Tibial nerve (tissue), 4 donors: ENCODE data around the gene ARHGAP21.

Experiments
- EP300 ChIP-seq, 2 donors: sonication (generic); formaldehyde crosslinking; IDR thresholded peaks; one replicate each; pipeline ENCODE4 v1.6.1; 2017; ENCODE audit warnings: antibody characterized with exemption in 2 of 2, mild to moderate bottlenecking in 1 of 2
- POLR2A ChIP-seq, 2 donors: fragments of 450-650 bp; IDR thresholded peaks; one replicate each; pipeline ENCODE4 v1.6.1; 2017; ENCODE audit warnings: antibody characterized with exemption in 2 of 2, mild to moderate bottlenecking in 2 of 2, moderate library complexity in 2 of 2
- TF ChIP-seq, protein P1 (sequence below), 5 experiments: fragments of 200-600 bp in 3 of 5; fragments of 450-650 bp in 2 of 5; sonication (generic) in 3 of 5; IDR thresholded peaks; one replicate each; pipeline ENCODE4 v1.5.1; 2016 to 2019; ENCODE audit warnings: antibody characterized with exemption in 5 of 5, mild to moderate bottlenecking in 3 of 5, moderate library complexity in 2 of 5

DNA sequence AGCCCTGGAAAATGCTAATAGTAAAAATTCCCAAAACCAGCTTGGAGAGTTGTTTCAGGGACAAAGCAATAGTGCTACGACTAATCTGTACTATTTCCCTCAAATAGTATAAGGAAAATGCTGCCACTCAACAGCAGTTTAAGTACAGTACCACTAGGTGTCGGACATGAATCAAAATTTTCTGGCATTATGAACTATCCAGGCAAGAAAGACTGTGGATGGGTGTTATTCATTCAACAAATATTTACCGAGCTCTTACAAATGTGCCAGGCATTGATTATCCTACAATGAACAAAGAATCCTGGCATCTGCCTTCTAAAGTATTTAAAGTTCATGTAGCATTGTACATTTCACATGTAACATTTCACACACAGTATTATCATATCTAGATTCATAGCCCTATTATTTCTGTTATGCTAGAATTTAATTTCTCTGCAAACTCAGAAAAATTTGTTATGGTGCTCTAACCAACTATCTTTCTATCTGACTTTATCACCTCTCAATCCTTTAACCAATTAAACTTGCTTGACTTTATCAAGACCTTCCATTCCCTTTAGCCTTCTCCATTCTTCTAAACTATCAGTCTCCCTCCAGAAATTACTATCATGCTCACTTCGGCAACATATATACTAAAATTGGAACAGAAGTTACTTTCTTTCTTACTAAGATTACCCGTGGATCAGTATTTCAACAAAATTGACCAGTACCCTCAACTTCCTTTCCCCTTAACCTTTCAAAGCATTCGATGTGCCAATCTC lies 80.6 kb downstream of the ARHGAP21 start:
- TF ChIP-seq POLR2A (IDR thresholded peaks at IDR 0.05) (no peak), EP300 (IDR thresholded peaks at IDR 0.05) (no peak)
- TF ChIP-seq, protein P1, sequence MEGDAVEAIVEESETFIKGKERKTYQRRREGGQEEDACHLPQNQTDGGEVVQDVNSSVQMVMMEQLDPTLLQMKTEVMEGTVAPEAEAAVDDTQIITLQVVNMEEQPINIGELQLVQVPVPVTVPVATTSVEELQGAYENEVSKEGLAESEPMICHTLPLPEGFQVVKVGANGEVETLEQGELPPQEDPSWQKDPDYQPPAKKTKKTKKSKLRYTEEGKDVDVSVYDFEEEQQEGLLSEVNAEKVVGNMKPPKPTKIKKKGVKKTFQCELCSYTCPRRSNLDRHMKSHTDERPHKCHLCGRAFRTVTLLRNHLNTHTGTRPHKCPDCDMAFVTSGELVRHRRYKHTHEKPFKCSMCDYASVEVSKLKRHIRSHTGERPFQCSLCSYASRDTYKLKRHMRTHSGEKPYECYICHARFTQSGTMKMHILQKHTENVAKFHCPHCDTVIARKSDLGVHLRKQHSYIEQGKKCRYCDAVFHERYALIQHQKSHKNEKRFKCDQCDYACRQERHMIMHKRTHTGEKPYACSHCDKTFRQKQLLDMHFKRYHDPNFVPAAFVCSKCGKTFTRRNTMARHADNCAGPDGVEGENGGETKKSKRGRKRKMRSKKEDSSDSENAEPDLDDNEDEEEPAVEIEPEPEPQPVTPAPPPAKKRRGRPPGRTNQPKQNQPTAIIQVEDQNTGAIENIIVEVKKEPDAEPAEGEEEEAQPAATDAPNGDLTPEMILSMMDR (IDR thresholded peaks at IDR 0.05): peak; percentile 53 to 84 (median 70)
